Dermis microvascular lymphatic vessel endothelial cell (primary cell): Measurements from ENCODE around the gene ASXL3. TPM values are rescaled to one million over a fixed set of nuclear protein-coding genes. Genes with fewer than 3 reads are reported as not detected.
A peak's percentile ranks its signal among the peaks of the same experiment; 100 is the strongest.

Source experiments
- DNase-seq, 2 donors: peaks; one replicate each; pipeline versions ENCODE4 v3.0.0 to v3.0.0-alpha.2; 2010; ENCODE audit warnings: low read depth in 2 of 2
- total RNA-seq: library from RNA; depleted of rRNA; stranded (reverse); fragments of >200 nt; gene quantifications from 2 replicates; pipeline ENCODE4 v1.2.1, GENCODE V29; 2014

ASXL3 gene
- total RNA-seq, 1 donor from 2014 or later = 0.13 TPM

DNA sequence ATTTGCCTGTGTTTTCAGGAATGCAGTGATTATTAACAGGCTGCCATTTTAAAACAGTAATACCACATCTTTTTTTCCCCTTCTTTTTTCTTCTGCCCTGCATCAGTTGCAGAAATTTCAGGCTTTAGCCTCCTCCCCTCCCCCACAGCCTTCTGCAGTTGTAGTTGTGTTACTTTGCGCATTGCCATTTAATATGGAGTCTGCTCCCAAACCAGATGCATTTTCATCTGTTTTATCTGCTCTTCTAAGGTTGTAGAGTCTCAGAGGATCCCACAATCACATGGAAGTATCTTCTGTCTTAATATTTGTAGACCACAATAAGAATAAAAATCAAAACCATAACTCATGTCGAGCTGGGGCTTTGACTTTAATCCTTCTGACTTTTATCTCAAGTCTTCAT is 3.8 kb downstream of the ASXL3 start:
- DNase-seq = no peak

DNA sequence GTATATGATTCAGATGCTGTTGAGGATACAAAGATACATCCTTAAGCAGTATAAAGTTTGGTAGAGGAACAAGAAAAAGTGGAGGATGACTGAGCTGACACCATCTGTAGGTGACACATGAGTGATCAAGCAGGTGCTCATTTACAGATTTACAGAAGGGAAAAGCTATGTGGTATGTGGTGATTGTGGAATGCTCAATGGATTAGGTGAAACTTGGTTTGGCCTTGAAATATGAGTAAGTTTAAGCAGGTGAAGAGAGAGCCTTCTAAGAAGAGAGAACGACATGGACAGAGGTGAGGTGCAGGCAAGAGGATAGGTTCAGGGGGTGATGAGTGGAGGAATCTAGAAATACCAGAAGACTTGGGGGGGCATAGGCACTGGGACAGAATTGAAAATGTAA is 5.9 kb downstream of the ASXL3 start:
- no peak for DNase-seq

DNA sequence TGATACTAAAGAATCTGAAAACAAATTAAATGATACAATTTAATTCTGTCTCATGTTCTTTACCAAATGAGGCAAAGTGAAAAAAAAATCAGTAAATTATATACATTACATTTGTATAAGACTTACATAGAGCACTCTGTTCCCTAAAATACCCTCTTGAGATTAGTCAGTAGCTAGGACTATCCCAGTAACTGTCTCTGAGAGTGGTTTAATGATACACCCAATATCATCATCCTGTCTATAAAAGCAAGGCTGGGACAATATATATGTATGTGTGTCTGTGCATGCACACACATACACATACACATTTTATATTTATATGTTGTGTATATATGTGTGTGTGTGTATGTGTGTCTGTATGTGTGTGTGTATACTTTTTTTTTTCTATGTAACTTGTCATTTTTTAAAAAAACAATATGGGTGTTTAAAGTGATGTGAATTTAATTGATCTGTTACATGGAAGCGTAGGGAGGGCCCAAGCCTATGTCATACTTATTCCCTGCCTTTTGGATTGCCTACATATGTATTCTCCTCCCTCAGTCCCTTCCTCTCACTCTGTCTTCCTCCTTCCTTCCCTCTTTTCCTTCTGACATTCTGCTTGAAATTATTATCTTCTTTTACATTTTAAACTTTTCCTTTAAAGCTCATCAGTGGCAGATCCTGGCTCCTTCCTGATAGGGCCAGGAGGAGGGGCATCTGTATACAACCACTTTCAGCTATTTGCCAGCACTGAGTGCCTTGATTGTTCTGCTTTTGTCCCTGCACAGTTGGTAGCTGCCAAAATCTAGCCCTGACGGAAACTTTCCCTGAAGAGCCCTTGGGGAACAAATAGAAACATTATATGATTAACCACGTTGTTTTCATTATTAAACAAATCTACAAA is 6.8 kb downstream of the ASXL3 start:
- no peak for DNase-seq

DNA sequence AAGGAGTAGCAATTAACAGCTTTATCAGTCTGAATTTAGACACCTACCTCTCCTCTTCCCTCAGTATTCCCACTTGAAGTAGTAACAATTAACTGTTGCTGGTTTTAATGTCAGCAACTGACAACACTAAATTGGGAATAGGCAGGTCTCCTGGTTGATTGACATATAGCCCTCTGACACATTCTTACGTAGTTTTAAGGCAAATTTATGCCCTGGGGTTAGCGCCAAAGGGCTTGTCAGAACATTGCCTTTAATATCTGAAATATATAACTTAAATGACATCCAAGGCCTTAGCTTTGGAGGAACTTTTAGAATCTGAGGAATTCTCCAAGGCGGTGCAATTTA is 7.4 kb downstream of the ASXL3 start:
- DNase-seq = no peak

DNA sequence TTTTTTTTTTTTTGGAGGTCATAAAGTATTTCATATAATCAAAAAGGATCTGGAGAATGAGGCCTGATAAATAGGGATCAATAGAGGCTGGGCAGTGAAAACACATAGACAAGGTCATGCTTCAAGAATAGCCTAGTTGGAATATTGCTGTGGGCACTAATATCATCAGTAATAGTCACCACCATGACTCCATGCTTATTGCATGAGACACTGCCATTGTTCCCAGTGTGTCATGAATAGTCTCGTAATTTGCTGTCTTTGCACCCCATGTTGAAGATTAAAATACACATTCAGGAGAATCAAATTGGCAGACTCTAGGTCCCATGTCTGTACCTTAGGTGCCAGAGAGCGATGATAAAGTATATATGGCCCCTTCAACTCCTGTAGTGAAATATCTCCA is 10.3 kb downstream of the ASXL3 start:
- DNase-seq = no peak

DNA sequence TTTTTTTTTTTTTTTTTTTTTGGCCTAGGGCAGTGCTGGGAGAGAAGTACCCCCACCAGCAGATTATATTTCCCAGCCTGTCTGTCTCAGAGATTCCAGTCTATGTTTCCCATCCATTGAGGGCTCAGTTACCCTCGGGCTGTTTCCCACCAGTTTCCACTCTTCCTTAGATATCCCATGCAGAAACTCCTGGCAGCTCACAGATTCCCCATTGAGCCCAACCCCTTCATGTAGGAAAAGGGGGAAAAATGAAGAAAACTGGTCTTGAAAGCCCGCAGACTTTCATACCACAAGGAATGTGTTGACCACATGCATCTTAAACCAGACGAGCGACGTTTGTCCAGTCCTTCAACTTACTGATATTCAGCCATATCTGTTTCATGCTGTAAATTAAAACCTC is 15.2 kb downstream of the ASXL3 start:
- DNase-seq = no peak

DNA sequence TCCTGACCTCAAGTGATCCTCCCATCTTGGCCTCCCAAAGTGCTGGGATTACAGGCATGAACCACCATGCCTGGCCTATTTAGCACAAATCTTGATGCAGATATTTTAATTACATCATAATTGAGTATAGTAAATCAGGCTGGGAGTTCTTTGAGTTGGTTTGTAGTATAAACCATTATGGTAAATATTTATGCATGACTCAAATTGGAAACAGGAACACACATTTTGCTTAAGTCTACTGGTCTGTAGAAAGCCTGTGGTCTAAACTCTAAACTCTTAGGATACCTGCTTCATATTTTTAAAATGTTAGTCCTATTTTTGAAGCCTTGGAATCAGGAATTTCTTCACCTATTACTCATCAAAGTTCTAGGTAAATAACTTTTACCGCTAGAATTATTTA is 16.8 kb downstream of the ASXL3 start:
- no peak for DNase-seq

DNA sequence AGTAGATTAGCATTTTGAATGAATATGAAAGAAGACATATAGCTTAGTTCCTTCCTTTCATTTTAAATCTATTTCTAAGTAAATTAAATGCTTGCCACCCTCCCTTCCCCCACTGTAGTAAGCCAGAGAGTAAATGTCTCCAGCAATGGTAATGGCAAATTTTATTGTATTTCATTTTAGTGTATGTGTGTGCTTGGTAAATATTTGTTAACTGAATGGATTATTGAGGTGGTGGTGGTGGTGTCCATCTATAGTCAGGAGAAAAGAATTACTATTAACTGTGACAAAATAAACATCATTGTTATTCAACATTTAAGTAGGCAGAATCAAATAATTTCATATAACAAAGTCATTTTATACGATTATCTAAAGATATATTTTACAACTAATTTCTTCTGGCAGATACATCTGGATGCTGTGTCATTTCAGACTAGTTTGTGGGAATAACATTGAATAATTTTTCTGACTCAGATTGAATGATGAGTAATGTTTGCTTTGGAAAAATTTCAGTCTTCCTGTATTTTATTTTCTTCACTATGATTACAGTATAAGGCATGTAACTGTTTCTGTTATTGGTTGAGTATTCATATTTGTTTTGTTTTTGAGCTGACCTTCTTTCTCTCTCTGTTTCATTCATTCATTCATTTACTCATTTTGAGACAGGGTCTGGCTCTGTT is 18.3 kb downstream of the ASXL3 start:
- peak; percentile 30 to 65 for DNase-seq

DNA sequence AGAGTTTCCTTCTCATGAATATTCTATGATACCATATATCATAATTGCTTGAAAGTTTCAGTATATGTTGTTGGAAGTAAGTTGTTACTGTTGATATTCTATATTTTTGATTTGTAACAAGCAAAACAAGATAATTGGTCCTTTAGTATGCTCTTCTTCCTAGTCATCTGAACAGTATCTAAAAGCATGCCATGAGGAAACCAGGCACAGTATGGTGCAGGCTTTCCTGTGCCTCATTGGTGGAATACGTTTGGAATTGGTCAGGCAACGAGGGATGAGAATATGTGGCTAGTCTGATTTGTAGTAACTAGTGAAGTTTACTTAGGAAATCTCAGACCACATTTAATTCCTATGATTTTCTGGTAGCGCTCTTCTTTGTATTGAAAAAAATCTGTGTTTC is 22.8 kb downstream of the ASXL3 start:
- no peak for DNase-seq

DNA sequence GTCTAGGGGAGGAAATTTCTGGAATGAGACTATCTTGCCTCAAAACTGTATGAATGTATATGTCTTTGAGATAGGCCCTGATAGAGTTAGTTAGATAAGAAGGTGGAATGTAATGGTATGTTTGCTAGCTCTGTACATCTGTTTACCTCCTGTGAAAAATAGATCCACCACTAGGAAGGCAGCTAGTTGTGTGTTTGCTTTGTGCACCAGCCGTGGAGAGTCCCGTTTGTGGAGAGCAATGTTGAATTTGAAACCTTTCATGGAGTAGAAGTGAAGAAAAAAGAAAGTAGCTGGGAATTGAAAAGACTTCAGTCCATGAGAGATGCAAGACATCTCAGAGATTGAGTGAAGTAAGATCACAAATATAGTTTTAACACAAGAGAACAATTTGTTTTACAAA is 25.4 kb downstream of the ASXL3 start:
- DNase-seq = no peak

DNA sequence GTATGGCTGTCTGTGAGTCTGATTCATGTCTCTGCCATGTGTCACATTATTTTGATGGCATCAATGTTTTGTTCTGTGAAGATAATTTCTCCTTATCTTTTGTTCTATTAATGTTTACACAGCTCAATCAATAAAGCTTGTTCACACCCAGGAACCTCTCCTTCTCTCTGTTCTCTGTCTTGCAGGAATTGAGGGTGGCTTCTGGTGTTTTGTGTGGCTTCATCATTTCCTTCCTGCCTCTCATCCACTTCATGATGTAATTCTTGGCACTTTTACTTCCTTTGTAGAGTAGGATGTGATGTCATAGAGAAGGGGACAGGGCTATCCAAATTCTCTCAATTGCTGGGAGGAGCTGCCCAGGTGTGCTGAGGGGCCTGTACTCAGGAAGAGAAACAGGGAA is 27.2 kb downstream of the ASXL3 start:
- DNase-seq = no peak

DNA sequence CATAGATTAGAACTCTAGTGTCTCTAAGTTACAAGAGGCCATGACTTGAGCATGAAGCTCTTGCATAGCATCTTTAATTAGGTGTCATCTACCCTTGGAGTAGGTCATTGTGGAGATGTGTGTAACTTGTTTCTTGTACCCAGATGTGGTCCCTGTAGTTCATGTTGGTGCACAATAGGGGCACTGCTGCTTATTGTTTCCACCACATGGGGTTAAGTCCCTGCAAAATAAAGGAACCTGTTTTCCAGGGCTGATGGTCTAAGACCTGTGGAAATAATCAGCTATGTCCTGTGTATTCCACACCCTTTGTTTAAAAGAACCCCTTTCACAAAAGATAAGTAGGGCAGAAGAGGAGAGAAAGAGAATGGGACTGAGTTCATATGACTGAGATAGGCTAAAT is 28.6 kb downstream of the ASXL3 start:
- no peak for DNase-seq

DNA sequence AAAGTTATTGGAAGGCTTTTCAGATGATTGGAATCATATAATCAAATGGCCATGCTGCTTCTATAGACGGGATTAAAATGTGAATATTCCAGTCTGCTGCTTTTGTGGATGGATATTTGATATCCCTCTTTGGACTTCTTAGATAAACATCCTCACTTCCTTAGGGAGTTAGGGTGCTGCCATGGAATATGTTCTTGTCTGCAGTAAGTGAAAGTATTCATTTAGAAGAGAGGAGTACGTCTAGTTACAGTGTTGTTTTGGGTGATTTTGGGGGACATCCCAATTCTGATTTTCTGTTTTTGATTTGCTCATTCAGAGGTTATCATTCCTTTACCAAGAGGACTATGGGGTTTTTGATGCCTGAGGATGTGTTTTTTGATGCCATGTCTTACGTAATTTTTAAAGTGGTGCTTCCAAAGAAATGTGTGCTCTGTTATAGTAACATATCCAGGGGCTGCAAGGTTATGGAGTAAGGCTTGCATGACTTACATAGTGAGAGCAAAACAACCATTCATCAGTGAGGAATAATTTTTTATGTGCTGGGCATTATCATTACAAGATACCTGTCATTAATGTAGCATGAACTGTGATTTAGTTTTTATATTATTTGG is 33.6 kb downstream of the ASXL3 start:
- DNase-seq = no peak

DNA sequence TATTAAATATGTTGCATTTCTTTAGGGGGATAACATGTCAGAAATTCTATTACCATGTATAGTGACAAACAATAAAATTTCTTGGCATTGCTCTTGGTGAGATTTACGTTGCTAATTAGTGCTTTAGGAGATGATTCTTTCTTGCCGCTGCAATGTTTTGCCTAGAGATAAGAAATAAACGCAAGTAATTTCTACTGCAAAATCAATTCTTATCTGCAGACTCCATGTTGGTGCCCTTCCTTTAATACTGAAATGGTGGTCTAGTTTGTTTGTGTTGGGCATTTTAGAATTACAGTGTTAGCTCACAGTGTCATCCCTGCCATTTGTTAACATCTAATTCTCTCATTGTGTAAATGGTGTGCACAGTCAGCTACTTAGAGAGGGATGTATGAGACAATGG is 34.6 kb downstream of the ASXL3 start:
- DNase-seq = no peak

DNA sequence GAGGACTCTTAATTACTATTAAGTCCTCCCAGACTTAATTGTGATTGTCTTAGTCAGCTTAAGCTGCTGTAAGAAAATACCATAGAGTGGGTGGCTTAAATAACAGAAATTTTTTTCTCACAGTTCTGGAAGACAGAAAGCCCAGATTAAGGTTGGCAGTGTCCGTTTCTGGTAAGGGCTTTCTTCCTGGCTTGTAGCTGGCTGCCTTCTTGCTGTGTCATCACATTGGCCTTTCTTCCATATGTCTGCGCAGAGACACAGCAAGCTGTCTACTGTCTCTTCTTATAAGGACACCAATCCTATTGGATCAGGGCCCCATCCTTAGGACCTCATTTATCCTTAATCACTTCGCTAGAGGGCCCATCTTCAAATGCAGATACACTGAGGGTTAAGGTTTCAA is 38.5 kb downstream of the ASXL3 start:
- DNase-seq = no peak

DNA sequence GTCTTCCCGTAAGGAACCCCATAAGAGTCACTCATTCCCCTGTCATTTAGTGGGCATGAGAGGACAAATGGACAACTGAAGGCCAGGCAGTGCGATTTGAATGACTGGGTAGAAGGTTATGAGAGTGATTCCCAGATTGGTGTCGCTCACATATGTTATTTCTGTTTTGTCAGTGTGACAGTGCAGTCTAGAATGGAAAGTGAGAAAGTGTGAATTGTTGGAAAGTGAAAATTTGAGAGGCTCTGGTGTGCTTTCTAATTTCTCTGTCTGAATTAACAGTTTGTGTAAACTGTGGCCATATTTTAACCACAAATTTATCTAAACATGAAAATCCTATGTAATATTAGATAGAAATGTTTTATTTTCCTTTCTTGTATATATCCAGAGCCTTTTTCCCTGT is 49.1 kb downstream of the ASXL3 start:
- DNase-seq = no peak

DNA sequence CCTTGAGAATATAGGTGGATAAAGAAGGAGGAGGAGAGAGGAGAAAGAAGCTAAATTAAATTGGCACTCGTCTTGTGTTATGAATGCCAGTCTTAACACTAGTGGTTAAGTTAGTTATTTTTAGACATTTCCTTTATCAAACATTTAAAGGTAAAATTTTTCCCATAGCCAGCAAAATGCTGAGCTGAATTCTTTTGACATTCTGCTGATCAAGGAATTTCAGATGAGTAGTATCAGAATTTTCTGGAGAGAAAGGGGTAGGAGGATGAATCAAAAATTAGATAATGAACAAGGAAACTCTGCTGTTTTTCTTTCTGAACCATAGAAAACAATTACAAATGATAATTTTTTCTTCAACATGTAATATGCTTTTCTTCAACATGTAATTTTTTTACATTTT is 52.5 kb downstream of the ASXL3 start:
- DNase-seq = no peak

DNA sequence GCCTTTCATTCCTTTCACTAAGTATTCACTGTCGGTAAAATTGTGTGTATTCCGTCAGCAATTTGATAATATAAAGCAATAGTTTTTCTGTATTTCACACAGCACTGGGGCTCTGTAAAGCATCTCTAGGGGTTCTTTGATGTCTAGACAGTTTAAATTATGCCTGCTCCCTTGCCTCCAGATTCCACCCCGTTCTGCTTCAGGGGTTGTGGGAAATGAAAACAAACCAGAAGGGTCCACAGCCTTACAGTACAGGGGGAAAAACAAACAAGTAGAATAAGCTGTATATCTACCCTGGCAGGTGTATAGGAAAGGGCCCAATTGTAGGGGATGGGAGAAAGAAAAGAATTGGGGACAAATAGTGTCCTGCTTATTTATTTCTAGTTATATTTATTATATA is 63.1 kb downstream of the ASXL3 start:
- no peak for DNase-seq

DNA sequence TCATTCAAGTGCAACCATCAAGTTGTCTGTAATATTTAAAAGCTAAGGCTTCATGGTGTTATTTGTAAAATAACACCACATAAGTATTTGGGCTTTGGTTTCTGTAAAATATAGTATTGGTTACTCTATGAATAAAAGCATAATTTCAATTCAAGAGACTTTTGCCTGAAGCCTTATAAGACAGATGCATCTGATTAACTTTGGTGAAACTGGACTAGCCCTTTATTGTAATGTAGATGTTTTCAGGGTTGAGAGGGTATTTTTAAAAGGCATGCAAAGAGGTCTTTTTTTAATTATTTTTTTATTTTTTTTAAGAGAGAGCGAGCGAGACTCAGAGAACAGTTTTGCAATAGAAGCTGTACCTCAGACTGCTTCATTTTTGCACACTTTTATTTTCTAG is 66.5 kb downstream of the ASXL3 start:
- no peak for DNase-seq

DNA sequence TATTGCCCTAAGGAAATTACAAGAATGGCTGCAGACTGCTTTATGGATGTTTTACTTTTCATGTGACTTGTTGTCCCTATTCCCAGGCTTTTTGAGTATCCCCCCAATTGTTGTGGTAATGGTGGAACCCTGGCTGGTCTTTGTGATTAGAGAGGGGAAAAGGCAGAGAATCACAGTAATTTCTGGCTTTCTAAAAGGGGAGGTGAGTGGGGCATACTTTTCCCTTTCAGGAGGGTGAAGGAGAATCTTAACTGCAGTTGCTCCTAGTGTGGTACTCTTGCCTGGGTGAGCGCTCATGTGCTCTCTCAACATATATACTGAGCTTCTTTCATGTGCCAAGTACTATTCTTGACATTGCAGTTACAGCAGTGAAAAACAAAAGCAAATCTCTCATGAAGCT is 69.3 kb downstream of the ASXL3 start:
- no peak for DNase-seq

DNA sequence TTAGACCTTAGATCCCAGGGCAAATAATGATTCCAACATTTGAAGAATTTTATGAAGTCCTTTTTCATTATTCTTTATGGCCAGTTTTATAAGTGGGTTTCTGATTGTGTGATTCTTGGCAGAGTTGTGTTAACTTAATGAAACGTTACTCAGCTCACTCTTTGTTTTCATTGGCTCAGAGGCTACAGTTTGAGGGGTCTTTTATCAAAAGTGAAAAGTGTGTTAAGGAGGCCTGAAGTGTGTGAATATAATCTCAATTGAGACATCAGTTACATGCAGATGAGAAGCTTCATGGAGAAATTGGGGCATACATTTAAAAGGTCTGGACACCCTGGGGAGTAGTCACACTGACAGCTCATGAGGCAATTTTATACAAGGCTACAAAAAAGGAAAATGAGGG is 74.6 kb downstream of the ASXL3 start:
- DNase-seq = no peak

DNA sequence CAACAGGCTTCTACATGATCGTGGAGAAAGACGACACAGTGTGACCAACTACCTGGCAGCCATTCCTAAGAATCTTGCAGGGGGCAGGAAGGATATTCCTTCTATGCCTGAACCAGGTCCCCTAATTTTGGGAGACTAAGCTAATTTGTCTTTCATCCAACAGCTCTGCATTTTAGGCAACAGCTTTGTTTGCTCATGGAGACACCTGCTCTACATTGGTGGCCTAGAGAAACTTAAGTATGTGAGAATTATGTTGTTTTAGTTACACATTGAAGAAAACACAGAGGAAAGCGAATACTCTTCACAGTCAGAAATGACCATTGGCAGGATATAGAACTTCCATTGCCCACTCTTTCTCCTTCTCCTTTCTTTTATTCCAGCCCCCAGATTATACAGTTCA is 75.2 kb downstream of the ASXL3 start:
- DNase-seq = no peak

DNA sequence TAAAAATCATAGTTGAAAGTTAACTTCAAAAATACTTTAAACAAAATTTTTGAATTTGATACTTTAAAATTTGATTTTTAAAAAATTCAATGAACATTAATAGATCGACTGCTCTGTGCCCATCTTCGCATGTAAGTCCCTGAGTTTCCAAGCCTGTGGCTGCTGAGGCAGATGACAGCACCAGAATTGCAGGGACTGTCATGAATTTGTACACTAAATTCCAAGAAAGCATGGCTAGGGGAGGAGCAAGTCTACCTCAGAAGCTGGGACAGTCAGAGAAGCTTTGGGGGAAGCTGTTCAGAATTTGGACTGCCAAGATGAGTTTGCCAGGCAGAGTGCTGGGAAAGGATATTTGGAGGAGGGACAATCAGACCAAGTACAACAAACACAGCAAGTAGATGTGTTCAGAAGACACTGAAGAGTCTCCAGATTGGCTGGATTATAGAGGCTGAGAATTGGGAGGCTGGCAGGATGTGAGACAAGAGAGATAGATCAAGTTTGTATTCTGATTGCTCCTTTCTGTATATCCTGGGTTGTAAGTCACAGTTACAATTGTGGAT is 79.0 kb downstream of the ASXL3 start:
- no peak for DNase-seq
